GM23338 (cell line): Measurements from ENCODE around the gene HEBP1.

Experiments
- CREB1 ChIP-seq: fragments of 250-450 bp; sonication (Bioruptor Pico); IDR thresholded peaks from 2 replicates; pipeline ENCODE4 v1.5.0; 2020; ENCODE audit warnings: low read depth, mild to moderate bottlenecking, moderate library complexity
- CTCF ChIP-seq, 2 experiments: fragments of 200-600 bp in 1 of 2; sonication (generic) in 1 of 2; conservative IDR thresholded peaks; 2 replicates each; pipeline versions ENCODE4 v1.5.1 to v1.6.1; 2016 to 2017; ENCODE audit warnings: antibody characterized with exemption in 2 of 2, low read depth in 2 of 2, mild to moderate bottlenecking in 2 of 2, moderate library complexity in 1 of 2
- ETS1 ChIP-seq: IDR thresholded peaks from 2 replicates; pipeline ENCODE4 v1.6.1; 2016; ENCODE audit warnings: antibody characterized with exemption
- EZH2 ChIP-seq: fragments of 200-600 bp; sonication (generic); IDR thresholded peaks from one replicate; pipeline ENCODE4 v1.8.0; 2017; ENCODE audit warnings: antibody characterized with exemption, mild to moderate bottlenecking, low read depth; ENCODE audit not compliant: unreplicated experiment
- EZH2phosphoT487 ChIP-seq: fragments of 200-600 bp; sonication (generic); IDR thresholded peaks from one replicate; pipeline ENCODE4 v1.8.1; 2018; ENCODE audit warnings: antibody characterized with exemption; ENCODE audit not compliant: unreplicated experiment
- JUNB ChIP-seq: IDR thresholded peaks from one replicate; pipeline ENCODE4 v1.6.1; 2016; ENCODE audit warnings: antibody characterized with exemption; ENCODE audit not compliant: unreplicated experiment
- NANOG ChIP-seq: IDR thresholded peaks from 2 replicates; pipeline ENCODE4 v1.6.1; 2016; ENCODE audit warnings: antibody characterized with exemption, borderline replicate concordance
- POLR2AphosphoS5 ChIP-seq: IDR thresholded peaks from 2 replicates; pipeline ENCODE4 v1.6.1; 2016; ENCODE audit warnings: antibody characterized with exemption, low read depth
- REST ChIP-seq: IDR thresholded peaks from one replicate; pipeline ENCODE4 v1.6.1; 2018; ENCODE audit warnings: antibody characterized with exemption; ENCODE audit not compliant: unreplicated experiment
- STAT1 ChIP-seq: IDR thresholded peaks from one replicate; pipeline ENCODE4 v1.6.1; 2016; ENCODE audit warnings: antibody characterized with exemption; ENCODE audit not compliant: unreplicated experiment
- ZNF114 ChIP-seq: fragments of 250-450 bp; sonication (Bioruptor Pico); IDR thresholded peaks from 2 replicates; pipeline ENCODE4 v1.5.0; 2020; ENCODE audit warnings: mild to moderate bottlenecking, moderate library complexity

GRCh38 chr12:13000925-13001774 lies 1.1 kb upstream of the HEBP1 start:
- peak in 1 of 2 experiments; percentile 44; a peak in 2 of 4 replicates for TF ChIP-seq CTCF (conservative IDR thresholded peaks at IDR 0.05; ENCODE audit: low read depth in 2 of 2)
- TF ChIP-seq POLR2AphosphoS5 = no peak
- TF ChIP-seq EZH2 = no peak
- no peak for TF ChIP-seq EZH2phosphoT487
- no peak for TF ChIP-seq CREB1
- TF ChIP-seq STAT1 = no peak
- no peak for TF ChIP-seq REST
- no peak for TF ChIP-seq ZNF114 (CRISPR knock-in tag)
- no peak for TF ChIP-seq JUNB
- TF ChIP-seq ETS1 = no peak
- no peak for TF ChIP-seq NANOG
